Esophagus squamous epithelium (tissue), 5 donors: ENCODE measurements around the gene IFT80. TPM values are rescaled to one million over a fixed set of nuclear protein-coding genes. Genes with fewer than 3 reads are reported as not detected.

Experiments
- DNase-seq: peaks from one replicate; lab custom pipeline; 2025; lab: John Stamatoyannopoulos, UW
- H3K27ac ChIP-seq, 4 donors: fragments of 200-600 bp; sonication (generic); one replicate each; pipeline ENCODE4 v1.5.1; 2016 to 2019; ENCODE audit warnings: mild to moderate bottlenecking in 1 of 4
- H3K27me3 ChIP-seq, 4 donors: fragments of 200-600 bp; sonication (generic); 1 replicate in 3 of 4; 2 replicates in 1 of 4; pipeline versions ENCODE4 v1.5.1 to v1.6.0; 2017 to 2021; ENCODE audit warnings: antibody characterized with exemption in 1 of 4
- H3K36me3 ChIP-seq, 3 donors: fragments of 200-600 bp; sonication (generic); one replicate each; pipeline ENCODE4 v1.5.1; 2016 to 2019
- H3K4me1 ChIP-seq, 3 donors: fragments of 200-600 bp; sonication (generic); one replicate each; pipeline ENCODE4 v1.5.1; 2017 to 2019
- H3K4me3 ChIP-seq, 4 donors: fragments of 200-600 bp; sonication (generic); 1 replicate in 3 of 4; 2 replicates in 1 of 4; pipeline ENCODE4 v1.5.1; 2016 to 2019; ENCODE audit warnings: mild to moderate bottlenecking in 2 of 4, moderate library complexity in 1 of 4
- H3K9me3 ChIP-seq, 3 donors: fragments of 200-600 bp; sonication (generic); one replicate each; pipeline ENCODE4 v1.5.1; 2016 to 2019
- CTCF ChIP-seq, 6 experiments: fragments of 450-650 bp in 4 of 6; fragments of 200-600 bp in 2 of 6; sonication (generic) in 2 of 6; IDR thresholded peaks; one replicate each; pipeline ENCODE4 v1.5.1; 2016 to 2019; ENCODE audit warnings: antibody characterized with exemption in 6 of 6, mild to moderate bottlenecking in 4 of 6, moderate library complexity in 4 of 6
- POLR2A ChIP-seq, 4 donors: fragments of 450-650 bp; IDR thresholded peaks; one replicate each; pipeline ENCODE4 v1.6.1; 2017; ENCODE audit warnings: antibody characterized with exemption in 4 of 4, mild to moderate bottlenecking in 4 of 4, moderate library complexity in 3 of 4
- WGBS, 2 donors: methylation state at CpG; one replicate each; pipeline ENCODE4 v1.1.5; 2018; 5-methylcytosine and 5-hydroxymethylcytosine counted together
- intact Hi-C: fragments of 100-400 bp; cut with DNase I; formaldehyde crosslinking; loops from one replicate; pipeline ENCODE4 v1.15.0; 2022
- total RNA-seq, 4 donors: library from RNA; depleted of rRNA; stranded (reverse); fragments of >200 nt; gene quantifications; one replicate each; pipeline ENCODE4 v1.1.0, GENCODE V29; 2016
- donor health status: DM: yes; HTN: yes; CAD: no.

IFT80 gene
- total RNA-seq, 4 donors from 2014 or later: 10.8 to 20.4 (median 14.9) TPM

GRCh38 chr3:160401291-160402095 lies 2.5 kb upstream of the IFT80 start:
- H3K4me3 ChIP-seq: peak overlapping the region; percentile 66 to 90 (median 76)
- H3K27ac ChIP-seq: peak overlapping the region; percentile 86 to 98 (median 92)
- H3K4me1 ChIP-seq: peaks cover 0 to 63% (median 9%) of the 10 kb centered on the region in 3 donors
- peaks cover 0 to 8% (median 0%) of the 10 kb centered on the region in 3 donors for H3K36me3 ChIP-seq
- TF ChIP-seq POLR2A (IDR thresholded peaks at IDR 0.05): peak in 1 of 4 donors; percentile 13
- no peak for TF ChIP-seq CTCF (IDR thresholded peaks at IDR 0.05)
- no peaks in the 10 kb centered on the region for H3K9me3 ChIP-seq
- intact Hi-C loops: no loop called here
- 5% methylated on average over 16 of the region's 16 CpGs for WGBS, 2 donors
- DNase-seq: no peak
- H3K27me3 ChIP-seq: peaks cover 0 to 4% (median 0%) of the 10 kb centered on the region in 4 donors

GRCh38 chr3:160400702-160401150 lies 1.7 kb upstream of the IFT80 start:
- H3K27me3 ChIP-seq: peaks cover 0 to 4% (median 0%) of the 10 kb centered on the region in 4 donors
- 0% methylated on average over 1 to 2 of the region's 51 CpGs for WGBS, 2 donors
- DNase-seq: no peak
- no peaks in the 10 kb centered on the region for H3K9me3 ChIP-seq
- intact Hi-C loops: no loop called here
- peaks cover 0 to 63% (median 9%) of the 10 kb centered on the region in 3 donors for H3K4me1 ChIP-seq
- no peak for TF ChIP-seq CTCF (IDR thresholded peaks at IDR 0.05)
- TF ChIP-seq POLR2A (IDR thresholded peaks at IDR 0.05): no peak
- peak overlapping the region; percentile 66 to 90 (median 76) for H3K4me3 ChIP-seq
- H3K27ac ChIP-seq: peak overlapping the region; percentile 86 to 98 (median 92)
- H3K36me3 ChIP-seq: peaks cover 0 to under 1% (median 0%) of the 10 kb centered on the region in 3 donors

GRCh38 chr3:160400030-160400701 lies 1.1 kb upstream of the IFT80 start:
- Histone ChIP-seq H3K4me3 (peak overlapping the region; percentile 66 to 90 (median 76)), H3K9me3 (no peaks in the 10 kb centered on the region), H3K27ac (peak overlapping the region; percentile 86 to 98 (median 92)), H3K36me3 (no peaks in the 10 kb centered on the region), H3K4me1 (peaks cover 0 to 60% (median 9%) of the 10 kb centered on the region in 3 donors), H3K27me3 (peaks cover 0 to 4% (median 0%) of the 10 kb centered on the region in 4 donors)
- intact Hi-C loops: no loop called here
- 0 to 1% methylated on average over 2 to 28 of the region's 49 CpGs for WGBS, 2 donors
- no peak for DNase-seq
- TF ChIP-seq CTCF (IDR thresholded peaks at IDR 0.05) (no peak), POLR2A (IDR thresholded peaks at IDR 0.05) (no peak)

- no peaks in the 10 kb centered on the region for H3K9me3 ChIP-seq
- no peak for DNase-seq
- 0% methylated on average over 8 to 9 of the region's 9 CpGs for WGBS, 2 donors
- peaks cover 0 to 4% (median 0%) of the 10 kb centered on the region in 4 donors for H3K27me3 ChIP-seq
- peaks cover 0 to 51% (median 9%) of the 10 kb centered on the region in 3 donors for H3K4me1 ChIP-seq
- peak overlapping the region; percentile 66 to 90 (median 76) for H3K4me3 ChIP-seq
- intact Hi-C loops: no loop called here
- TF ChIP-seq POLR2A (IDR thresholded peaks at IDR 0.05) (no peak), CTCF (IDR thresholded peaks at IDR 0.05) (no peak)
- H3K27ac ChIP-seq: peak overlapping the region; percentile 86 to 98 (median 92)
- no peaks in the 10 kb centered on the region for H3K36me3 ChIP-seq
Observed at GRCh38 chr3:160398820-160399124, 253 bp downstream of the IFT80 start.

- Histone ChIP-seq H3K4me1 (peaks cover 0 to 16% (median 7%) of the 10 kb centered on the region in 3 donors), H3K9me3 (no peaks in the 10 kb centered on the region), H3K4me3 (no peak overlapping the region), H3K36me3 (no peaks in the 10 kb centered on the region), H3K27me3 (no peaks in the 10 kb centered on the region), H3K27ac (no peak overlapping the region)
- no peak for TF ChIP-seq POLR2A (IDR thresholded peaks at IDR 0.05)
- no peak for TF ChIP-seq CTCF (IDR thresholded peaks at IDR 0.05)
- no peak for DNase-seq
- intact Hi-C loops: no loop called here
Observed at GRCh38 chr3:160395297-160395696, 3.7 kb downstream of the IFT80 start.
